Gastrocnemius medialis (tissue), 4 donors: ENCODE data around the gene SGCD.

Experiments used
- POLR2A ChIP-seq, 2 donors: fragments of 450-650 bp; IDR thresholded peaks; one replicate each; pipeline ENCODE4 v1.6.1; 2017; ENCODE audit warnings: antibody characterized with exemption in 2 of 2, mild to moderate bottlenecking in 2 of 2, moderate library complexity in 2 of 2
- TF ChIP-seq, protein P1 (sequence below), 5 experiments: fragments of 450-650 bp in 3 of 5; fragments of 200-600 bp in 2 of 5; sonication (generic) in 2 of 5; IDR thresholded peaks in 4 of 5; conservative IDR thresholded peaks in 1 of 5; 1 replicate in 4 of 5; 2 replicates in 1 of 5; pipeline ENCODE4 v1.5.1; 2016 to 2019; ENCODE audit warnings: antibody characterized with exemption in 5 of 5, mild to moderate bottlenecking in 3 of 5, moderate library complexity in 3 of 5

- TF ChIP-seq, protein P1, sequence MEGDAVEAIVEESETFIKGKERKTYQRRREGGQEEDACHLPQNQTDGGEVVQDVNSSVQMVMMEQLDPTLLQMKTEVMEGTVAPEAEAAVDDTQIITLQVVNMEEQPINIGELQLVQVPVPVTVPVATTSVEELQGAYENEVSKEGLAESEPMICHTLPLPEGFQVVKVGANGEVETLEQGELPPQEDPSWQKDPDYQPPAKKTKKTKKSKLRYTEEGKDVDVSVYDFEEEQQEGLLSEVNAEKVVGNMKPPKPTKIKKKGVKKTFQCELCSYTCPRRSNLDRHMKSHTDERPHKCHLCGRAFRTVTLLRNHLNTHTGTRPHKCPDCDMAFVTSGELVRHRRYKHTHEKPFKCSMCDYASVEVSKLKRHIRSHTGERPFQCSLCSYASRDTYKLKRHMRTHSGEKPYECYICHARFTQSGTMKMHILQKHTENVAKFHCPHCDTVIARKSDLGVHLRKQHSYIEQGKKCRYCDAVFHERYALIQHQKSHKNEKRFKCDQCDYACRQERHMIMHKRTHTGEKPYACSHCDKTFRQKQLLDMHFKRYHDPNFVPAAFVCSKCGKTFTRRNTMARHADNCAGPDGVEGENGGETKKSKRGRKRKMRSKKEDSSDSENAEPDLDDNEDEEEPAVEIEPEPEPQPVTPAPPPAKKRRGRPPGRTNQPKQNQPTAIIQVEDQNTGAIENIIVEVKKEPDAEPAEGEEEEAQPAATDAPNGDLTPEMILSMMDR (IDR thresholded peaks at IDR 0.05 in 4 of 5, conservative IDR thresholded peaks at IDR 0.05 in 1 of 5), result no peak
- no peak for TF ChIP-seq POLR2A (IDR thresholded peaks at IDR 0.05)
These were observed 216.6 kb downstream of the SGCD start for GRCh38 chr5:156543348-156544145.
